GM23338 (cell line): Measurements from ENCODE around the gene ACTL6B. TPM values are rescaled to one million over a fixed set of nuclear protein-coding genes. Genes with fewer than 3 reads are reported as not detected.

Experiments used
- ATAC-seq: fragments of 200-7000 bp; cut with Tn5 transposase; 3 replicates; pipeline ENCODE4 v1.9.1; 2020
- DNase-seq: peaks from one replicate; pipeline ENCODE4 v3.0.0-alpha.2; 2015; ENCODE audit warnings: low spot score
- H2AFZ ChIP-seq: fragments of 200-600 bp; sonication (generic); 2 replicates; pipeline ENCODE4 v1.8.0; 2016; ENCODE audit warnings: antibody characterized with exemption, mild to moderate bottlenecking, moderate library complexity
- H3F3A ChIP-seq: fragments of 200-600 bp; sonication (generic); replicated peaks from 2 replicates; pipeline ENCODE4 v1.8.0; 2017; ENCODE audit warnings: antibody characterized with exemption, mixed run types, low read depth
- H3K27ac ChIP-seq: fragments of 200-600 bp; sonication (generic); 2 replicates; pipeline ENCODE4 v1.6.1; 2016; ENCODE audit warnings: low read depth
- H3K27me3 ChIP-seq: fragments of 200-600 bp; sonication (generic); 2 replicates; pipeline ENCODE4 v1.8.0; 2016; ENCODE audit warnings: mild to moderate bottlenecking, mixed run types, moderate library complexity; ENCODE audit not compliant: insufficient read depth
- H3K36me3 ChIP-seq: fragments of 200-600 bp; sonication (generic); 2 replicates; pipeline ENCODE4 v1.8.0; 2016; ENCODE audit warnings: mild to moderate bottlenecking; ENCODE audit not compliant: insufficient read depth
- H3K4me1 ChIP-seq: fragments of 200-600 bp; sonication (generic); 2 replicates; pipeline ENCODE4 v1.8.0; 2016; ENCODE audit warnings: mild to moderate bottlenecking, moderate library complexity; ENCODE audit not compliant: insufficient read depth
- H3K4me2 ChIP-seq: fragments of 200-600 bp; sonication (generic); 2 replicates; pipeline ENCODE4 v1.7.1; 2017; ENCODE audit warnings: mixed run types
- H3K4me3 ChIP-seq: fragments of 200-600 bp; sonication (generic); 2 replicates; pipeline ENCODE4 v1.6.1; 2016; ENCODE audit warnings: mixed run types
- H3K79me2 ChIP-seq: fragments of 200-600 bp; sonication (generic); replicated peaks from 2 replicates; pipeline ENCODE4 v1.8.0; 2017; ENCODE audit warnings: mild to moderate bottlenecking; ENCODE audit not compliant: insufficient read depth
- H3K9me2 ChIP-seq: fragments of 200-600 bp; sonication (generic); 2 replicates; pipeline ENCODE4 v1.8.0; 2017; ENCODE audit not compliant: insufficient read depth
- H4K20me1 ChIP-seq: fragments of 200-600 bp; sonication (generic); replicated peaks from 2 replicates; pipeline ENCODE4 v1.8.0; 2017; ENCODE audit warnings: mild to moderate bottlenecking; ENCODE audit not compliant: insufficient read depth
- H3K27ac Mint-ChIP-seq: 2 replicates; pipeline ENCODE4 v1.8.0; 2020; ENCODE audit warnings: inconsistent platforms, mild to moderate bottlenecking, moderate library complexity, mixed read lengths
- H3K27me3 Mint-ChIP-seq: 3 replicates; pipeline ENCODE4 v1.8.0; 2022; ENCODE audit warnings: low read depth, mild to moderate bottlenecking, moderate library complexity, mixed read lengths, inconsistent platforms; ENCODE audit not compliant: insufficient read depth, poor library complexity
- H3K36me3 Mint-ChIP-seq: 3 replicates; pipeline ENCODE4 v1.8.0; 2021; ENCODE audit warnings: low read depth, mild to moderate bottlenecking, inconsistent platforms, moderate library complexity, mixed read lengths
- H3K4me1 Mint-ChIP-seq: 3 replicates; pipeline ENCODE4 v1.8.0; 2020; ENCODE audit warnings: mild to moderate bottlenecking, inconsistent platforms, mixed read lengths
- H3K4me3 Mint-ChIP-seq: 3 replicates; pipeline ENCODE4 v1.8.0; 2021; ENCODE audit warnings: moderate library complexity, mild to moderate bottlenecking, inconsistent platforms, mixed read lengths
- H3K9me3 Mint-ChIP-seq: 3 replicates; pipeline ENCODE4 v1.8.0; 2020; ENCODE audit warnings: moderate library complexity, mild to moderate bottlenecking, inconsistent platforms, mixed read lengths
- CREB1 ChIP-seq: fragments of 250-450 bp; sonication (Bioruptor Pico); IDR thresholded peaks from 2 replicates; pipeline ENCODE4 v1.5.0; 2020; ENCODE audit warnings: low read depth, mild to moderate bottlenecking, moderate library complexity
- ETS1 ChIP-seq: IDR thresholded peaks from 2 replicates; pipeline ENCODE4 v1.6.1; 2016; ENCODE audit warnings: antibody characterized with exemption
- EZH2 ChIP-seq: fragments of 200-600 bp; sonication (generic); IDR thresholded peaks from one replicate; pipeline ENCODE4 v1.8.0; 2017; ENCODE audit warnings: antibody characterized with exemption, mild to moderate bottlenecking, low read depth; ENCODE audit not compliant: unreplicated experiment
- EZH2phosphoT487 ChIP-seq: fragments of 200-600 bp; sonication (generic); IDR thresholded peaks from one replicate; pipeline ENCODE4 v1.8.1; 2018; ENCODE audit warnings: antibody characterized with exemption; ENCODE audit not compliant: unreplicated experiment
- POLR2AphosphoS5 ChIP-seq: IDR thresholded peaks from 2 replicates; pipeline ENCODE4 v1.6.1; 2016; ENCODE audit warnings: antibody characterized with exemption, low read depth
- ZNF114 ChIP-seq: fragments of 250-450 bp; sonication (Bioruptor Pico); IDR thresholded peaks from 2 replicates; pipeline ENCODE4 v1.5.0; 2020; ENCODE audit warnings: mild to moderate bottlenecking, moderate library complexity
- ZNF331 ChIP-seq: fragments of 250-450 bp; sonication (Bioruptor Pico); IDR thresholded peaks from 2 replicates; pipeline ENCODE4 v1.5.0; 2020; ENCODE audit warnings: low read depth, mild to moderate bottlenecking, moderate library complexity
- ZNF462 ChIP-seq: fragments of 250-450 bp; sonication (Bioruptor Pico); IDR thresholded peaks from 2 replicates; pipeline ENCODE4 v1.5.0; 2020; ENCODE audit warnings: mild to moderate bottlenecking, moderate library complexity
- polyA plus RNA-seq: library from polyadenylated mRNA; unstranded; fragments of >200 nt; fragmentation: Nextera tagmentation; extraction: Ambion mirVana; gene quantifications from 2 replicates; pipeline ENCODE4 v1.2.1, GENCODE V29; 2016
- total RNA-seq: library from RNA; depleted of rRNA; stranded (reverse); fragments of >200 nt; shearing (Covaris generic); gene quantifications from 2 replicates; pipeline ENCODE4 v1.2.3, GENCODE V29; 2014

Gene ACTL6B
- total and polyA plus RNA-seq, 2 experiments from 2014 or later = 0.69 to 2.5 TPM

GRCh38 chr7:100682228-100682741, 26.0 kb upstream of the ACTL6B start (continued):
- no peak for TF ChIP-seq ZNF462 (CRISPR knock-in tag)
- TF ChIP-seq POLR2AphosphoS5 = no peak
- no peak for TF ChIP-seq ZNF331 (CRISPR knock-in tag)
- TF ChIP-seq ETS1 = no peak
- TF ChIP-seq EZH2 = no peak

GRCh38 chr7:100681491-100682227, 25.4 kb upstream of the ACTL6B start:
- Mint-ChIP-seq H3K36me3 (peaks cover 67% of the 10 kb centered on the region), H3K27ac (no peak overlapping the region), H3K4me1 (peaks cover 9% of the 10 kb centered on the region), H3K4me3 (no peak overlapping the region), H3K27me3 (peaks cover 14% of the 10 kb centered on the region), H3K9me3 (no peaks in the 10 kb centered on the region)
- peaks cover 43% of the 10 kb centered on the region for H3F3A ChIP-seq
- H3K27ac ChIP-seq = no peak overlapping the region; the same call in 1 of the 2 replicates
- H2AFZ ChIP-seq = no peak overlapping the region
- H3K27me3 ChIP-seq = no peaks in the 10 kb centered on the region
- H3K4me3 ChIP-seq = no peak overlapping the region
- ATAC-seq (no peak), DNase-seq (no peak)
- H3K9me2 ChIP-seq = no peaks in the 10 kb centered on the region
- no peak overlapping the region for H3K4me2 ChIP-seq
- H4K20me1 ChIP-seq = no peaks in the 10 kb centered on the region; the same call in 1 of the 2 replicates
- H3K36me3 ChIP-seq = no peaks in the 10 kb centered on the region; the same call in 1 of the 2 replicates
- H3K4me1 ChIP-seq = peaks cover 11% of the 10 kb centered on the region
- H3K79me2 ChIP-seq = no peaks in the 10 kb centered on the region
- no peak for TF ChIP-seq ZNF114 (CRISPR knock-in tag)
- no peak for TF ChIP-seq CREB1 (CRISPR knock-in tag)
- TF ChIP-seq EZH2phosphoT487 = no peak
